Osteocyte (in vitro differentiated cells): ENCODE data around the gene ZNF609. TPM values are rescaled to one million over a fixed set of nuclear protein-coding genes. Genes with fewer than 3 reads are reported as not detected.

Experiments
- DNase-seq: peaks from one replicate; pipeline ENCODE4 v3.0.0; 2021; ENCODE audit warnings: mixed read lengths; ENCODE audit not compliant: unreplicated experiment; ENCODE audit errors: extremely low spot score
- H3K27ac Mint-ChIP-seq: one replicate; pipeline ENCODE4 v1.8.0; 2021; ENCODE audit warnings: mild to moderate bottlenecking, mixed read lengths; ENCODE audit not compliant: unreplicated experiment
- H3K27me3 Mint-ChIP-seq: one replicate; pipeline ENCODE4 v1.8.0; 2021; ENCODE audit warnings: mixed read lengths; ENCODE audit not compliant: unreplicated experiment
- H3K36me3 Mint-ChIP-seq: one replicate; pipeline ENCODE4 v1.8.0; 2021; ENCODE audit warnings: mixed read lengths; ENCODE audit not compliant: unreplicated experiment
- H3K4me1 Mint-ChIP-seq: one replicate; pipeline ENCODE4 v1.8.0; 2021; ENCODE audit warnings: mixed read lengths; ENCODE audit not compliant: unreplicated experiment
- H3K4me3 Mint-ChIP-seq: one replicate; pipeline ENCODE4 v1.8.0; 2021; ENCODE audit warnings: mild to moderate bottlenecking, moderate library complexity, mixed read lengths; ENCODE audit not compliant: unreplicated experiment
- H3K9me3 Mint-ChIP-seq: one replicate; pipeline ENCODE4 v1.8.0; 2021; ENCODE audit warnings: mixed read lengths; ENCODE audit not compliant: unreplicated experiment
- CTCF ChIP-seq: fragments of 200-600 bp; sonication (generic); IDR thresholded peaks from 2 replicates; pipeline ENCODE4 v1.5.0; 2021; ENCODE audit warnings: antibody characterized with exemption, mild to moderate bottlenecking, moderate library complexity
- total RNA-seq: library from RNA; stranded (reverse); gene quantifications from 2 replicates; pipeline ENCODE4 v1.2.1, GENCODE V29; 2021

ZNF609 gene
- total RNA-seq, 1 donor from 2014 or later = 31.7 TPM

GRCh38 chr15:64478863-64479262 is 18.5 kb downstream of the ZNF609 start:
- Mint-ChIP-seq H3K4me3 (no peak overlapping the region), H3K4me1 (peaks cover 13% of the 10 kb centered on the region), H3K27ac (no peak overlapping the region), H3K27me3 (no peaks in the 10 kb centered on the region), H3K9me3 (no peaks in the 10 kb centered on the region), H3K36me3 (peaks cover 5% of the 10 kb centered on the region)
- no peak for TF ChIP-seq CTCF
- DNase-seq = no peak

DNA sequence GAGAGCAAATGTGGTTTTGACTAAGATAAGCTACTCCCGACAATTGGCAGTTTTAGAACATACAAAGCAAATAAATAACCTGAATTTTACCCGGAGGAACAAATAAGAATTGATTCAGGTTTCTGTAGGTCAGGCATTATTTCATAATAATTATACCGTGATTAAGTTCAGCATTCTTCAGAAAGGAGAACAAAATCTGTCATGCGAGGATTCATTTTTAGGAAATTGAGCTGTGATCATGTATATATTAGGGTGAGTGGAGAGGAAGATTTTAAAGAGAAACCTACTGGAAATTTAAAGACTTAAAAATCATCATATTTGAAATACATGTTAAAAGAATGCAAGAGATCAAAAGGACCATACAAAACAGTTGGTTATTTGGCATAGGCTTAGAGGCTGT is 20.5 kb downstream of the ZNF609 start:
- Mint-ChIP-seq H3K9me3 (no peaks in the 10 kb centered on the region), H3K4me3 (no peak overlapping the region), H3K36me3 (peaks cover 6% of the 10 kb centered on the region), H3K27ac (no peak overlapping the region), H3K4me1 (peaks cover 13% of the 10 kb centered on the region), H3K27me3 (no peaks in the 10 kb centered on the region)
- DNase-seq = no peak
- no peak for TF ChIP-seq CTCF

DNA sequence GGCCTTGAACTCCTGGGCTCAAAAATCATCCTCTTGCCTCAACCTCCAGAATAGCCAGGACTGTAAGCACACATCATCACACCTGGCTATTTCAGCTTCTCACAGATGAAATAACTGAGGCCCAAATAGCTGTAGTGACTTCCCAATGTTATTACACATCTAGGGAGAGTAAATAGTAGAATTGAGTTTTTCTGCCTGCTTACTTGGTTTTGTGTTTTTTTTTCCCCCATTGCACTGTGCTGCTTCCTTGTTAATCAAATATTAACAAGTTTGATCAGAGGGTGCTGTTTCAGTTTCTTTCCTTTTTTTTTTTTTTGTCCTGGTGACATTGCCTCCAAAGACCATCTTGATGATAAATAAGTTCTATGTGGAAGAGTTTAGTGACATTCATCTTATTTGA is 23.4 kb downstream of the ZNF609 start:
- TF ChIP-seq CTCF = no peak
- no peak overlapping the region for H3K27ac Mint-ChIP-seq
- H3K4me3 Mint-ChIP-seq = no peak overlapping the region
- H3K9me3 Mint-ChIP-seq = no peaks in the 10 kb centered on the region
- no peaks in the 10 kb centered on the region for H3K27me3 Mint-ChIP-seq
- peaks cover 8% of the 10 kb centered on the region for H3K36me3 Mint-ChIP-seq
- H3K4me1 Mint-ChIP-seq = peaks cover 2% of the 10 kb centered on the region
- DNase-seq = no peak

DNA sequence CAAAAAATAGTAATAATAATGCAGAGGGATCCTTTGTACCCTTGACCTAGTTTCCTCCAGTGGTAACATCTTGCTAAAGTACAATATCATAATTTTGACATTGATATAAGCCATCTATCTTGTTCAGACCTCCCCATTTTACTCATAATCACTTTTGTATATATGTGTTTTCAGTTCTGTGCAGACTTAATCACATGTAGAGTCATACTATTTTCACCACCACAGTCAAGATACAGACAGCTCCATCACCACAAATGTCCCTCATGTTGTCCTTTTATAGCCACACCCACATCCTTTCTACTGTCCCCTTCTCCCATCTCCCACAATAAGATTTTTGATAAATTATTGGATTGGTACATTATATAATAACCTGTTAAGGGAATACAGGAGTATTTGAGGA is 25.4 kb downstream of the ZNF609 start:
- no peak for DNase-seq
- Mint-ChIP-seq H3K9me3 (no peaks in the 10 kb centered on the region), H3K4me1 (no peaks in the 10 kb centered on the region), H3K27me3 (no peaks in the 10 kb centered on the region), H3K4me3 (no peak overlapping the region), H3K36me3 (peaks cover 12% of the 10 kb centered on the region), H3K27ac (no peak overlapping the region)
- no peak for TF ChIP-seq CTCF

DNA sequence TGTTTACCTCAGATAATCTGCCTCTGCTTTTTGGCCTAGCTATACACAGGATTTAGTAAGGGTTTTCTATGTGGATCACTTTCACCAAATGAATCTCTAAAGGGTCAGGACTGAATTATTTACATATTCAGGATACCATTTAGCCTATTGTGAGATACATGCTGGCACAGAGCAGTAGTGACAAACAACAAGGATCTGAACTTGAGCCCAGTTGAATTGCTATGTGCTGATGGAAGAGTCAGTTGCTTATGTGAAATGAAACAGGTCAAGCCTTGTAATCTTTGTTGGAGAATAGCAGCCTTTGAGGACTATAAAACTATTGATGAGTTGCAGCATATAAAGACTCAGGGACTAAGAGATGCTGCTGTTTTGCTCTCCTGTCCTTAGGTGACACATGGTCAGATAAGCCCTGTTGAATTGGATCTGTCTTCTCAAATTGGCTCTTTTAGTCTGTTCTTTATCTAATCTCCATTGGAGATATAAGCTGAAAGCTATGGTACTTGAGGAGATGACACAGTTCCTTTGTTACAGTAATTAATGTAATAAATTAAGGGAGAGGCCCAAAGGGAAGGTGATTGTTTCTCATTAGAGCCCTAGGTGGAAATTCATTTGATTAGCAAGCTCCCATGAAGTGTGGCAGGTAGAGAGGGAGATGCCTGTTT is 30.4 kb downstream of the ZNF609 start:
- Mint-ChIP-seq H3K27me3 (no peaks in the 10 kb centered on the region), H3K4me3 (no peak overlapping the region), H3K4me1 (no peaks in the 10 kb centered on the region), H3K27ac (no peak overlapping the region), H3K9me3 (no peaks in the 10 kb centered on the region), H3K36me3 (peaks cover 8% of the 10 kb centered on the region)
- TF ChIP-seq CTCF = no peak
- no peak for DNase-seq
